ENCODE results near the gene PAQR7.

Gene PAQR7

DNA sequence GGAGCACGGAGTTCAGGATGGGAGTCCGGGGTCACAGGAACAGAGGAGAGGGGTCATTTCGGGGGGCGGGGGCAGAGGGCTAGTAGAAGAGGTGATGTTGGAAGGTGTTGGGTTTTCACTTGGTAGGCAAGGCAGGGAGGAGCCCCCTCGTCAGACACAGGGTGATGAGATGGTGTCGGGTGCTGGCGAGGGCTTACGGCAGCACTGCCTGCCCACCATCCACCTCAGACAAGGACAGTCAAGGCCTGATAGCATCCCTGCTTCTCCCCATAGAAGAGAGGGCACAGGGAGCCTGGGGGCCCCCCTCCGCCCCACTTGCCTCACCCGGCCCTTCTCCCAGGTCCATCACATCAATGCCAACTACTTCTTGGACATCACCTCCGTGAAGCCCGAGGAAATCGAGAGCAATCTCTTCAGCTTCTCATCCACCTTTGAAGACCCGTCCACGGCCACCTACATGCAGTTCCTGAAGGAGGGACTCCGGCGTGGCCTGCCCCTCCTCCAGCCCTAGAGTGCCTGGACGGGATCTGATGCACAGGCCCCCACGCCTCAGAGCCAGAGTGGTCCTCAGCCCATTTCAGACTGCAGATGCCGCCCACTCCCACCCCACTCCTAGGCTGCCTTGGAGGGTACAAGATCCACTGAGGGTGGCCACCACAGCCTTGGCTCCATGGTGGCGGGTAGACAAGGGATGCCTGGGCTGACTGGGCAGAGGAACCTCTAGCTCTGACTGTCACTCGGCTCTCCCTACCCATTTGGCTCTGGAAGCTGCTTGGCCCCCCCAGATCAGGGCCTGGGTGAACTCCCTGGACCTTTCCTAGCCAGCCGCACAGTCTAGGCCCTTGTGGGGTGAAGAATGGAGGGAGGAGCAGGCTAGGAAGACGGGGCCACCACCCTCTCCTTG lies 60.0 kb downstream of the PAQR7 start:
- DNase-seq (ENCODE audit: low spot score) = no peak

DNA sequence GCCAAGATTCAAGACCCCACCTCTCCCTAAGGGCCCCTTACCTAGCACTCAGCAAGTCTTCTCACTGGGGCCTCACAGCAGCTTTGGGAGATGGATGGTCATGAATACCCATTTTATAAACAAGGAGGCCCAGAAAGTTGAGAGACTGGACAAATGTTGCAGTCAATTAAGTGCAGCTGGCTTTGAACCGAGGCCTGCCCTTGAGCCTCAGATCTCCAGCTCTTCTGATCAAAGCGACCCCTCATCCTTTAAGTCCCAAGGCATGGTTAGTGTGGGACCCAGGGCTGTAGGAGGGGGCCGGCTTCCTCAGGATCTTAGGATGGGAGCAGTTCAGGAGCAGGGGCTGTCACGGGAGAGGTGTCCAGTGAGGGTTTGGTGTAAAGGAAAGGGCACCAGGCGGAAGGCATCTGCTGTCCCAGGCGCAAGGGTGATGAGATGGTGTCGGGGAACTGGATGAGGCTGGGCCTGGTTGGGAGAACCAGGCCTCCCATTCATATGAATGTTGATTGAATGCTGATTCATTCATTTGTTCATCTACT lies 60.9 kb downstream of the PAQR7 start:
- no peak for DNase-seq (ENCODE audit: low spot score)

DNA sequence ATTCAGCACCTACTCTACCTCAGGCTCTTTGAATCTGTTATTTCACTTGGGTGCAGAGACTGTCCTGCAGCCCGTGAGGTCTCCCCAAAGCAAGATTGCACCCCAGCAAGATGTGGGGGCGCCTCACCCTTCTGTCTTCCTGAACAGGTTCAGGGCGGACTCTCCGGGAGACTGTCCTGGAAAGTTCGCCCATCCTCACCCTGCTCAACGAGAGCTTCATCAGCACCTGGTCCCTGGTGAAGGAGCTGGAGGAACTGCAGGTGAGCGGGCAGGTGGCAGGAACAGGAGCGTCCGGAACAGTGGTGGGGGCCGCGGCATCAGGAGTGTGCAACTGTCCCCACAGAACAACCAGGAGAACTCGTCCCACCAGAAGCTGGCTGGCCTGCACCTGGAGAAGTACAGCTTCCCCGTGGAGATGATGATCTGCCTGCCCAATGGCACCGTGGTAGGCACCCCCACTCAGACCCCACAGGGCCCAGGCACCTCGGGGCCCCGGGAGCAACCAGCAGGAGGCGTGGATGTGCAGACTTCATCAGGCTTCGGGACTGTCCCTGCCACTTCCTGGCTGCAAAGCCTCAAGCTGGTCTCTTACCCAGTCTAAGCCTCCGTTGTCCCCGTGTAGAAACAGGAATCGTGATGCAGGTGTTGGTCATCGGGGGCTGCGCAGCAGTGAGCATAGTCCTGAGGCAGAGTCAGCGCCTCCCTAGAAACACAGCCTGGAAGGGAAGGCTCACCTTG lies 61.6 kb downstream of the PAQR7 start:
- no peak for DNase-seq (ENCODE audit: low spot score)

DNA sequence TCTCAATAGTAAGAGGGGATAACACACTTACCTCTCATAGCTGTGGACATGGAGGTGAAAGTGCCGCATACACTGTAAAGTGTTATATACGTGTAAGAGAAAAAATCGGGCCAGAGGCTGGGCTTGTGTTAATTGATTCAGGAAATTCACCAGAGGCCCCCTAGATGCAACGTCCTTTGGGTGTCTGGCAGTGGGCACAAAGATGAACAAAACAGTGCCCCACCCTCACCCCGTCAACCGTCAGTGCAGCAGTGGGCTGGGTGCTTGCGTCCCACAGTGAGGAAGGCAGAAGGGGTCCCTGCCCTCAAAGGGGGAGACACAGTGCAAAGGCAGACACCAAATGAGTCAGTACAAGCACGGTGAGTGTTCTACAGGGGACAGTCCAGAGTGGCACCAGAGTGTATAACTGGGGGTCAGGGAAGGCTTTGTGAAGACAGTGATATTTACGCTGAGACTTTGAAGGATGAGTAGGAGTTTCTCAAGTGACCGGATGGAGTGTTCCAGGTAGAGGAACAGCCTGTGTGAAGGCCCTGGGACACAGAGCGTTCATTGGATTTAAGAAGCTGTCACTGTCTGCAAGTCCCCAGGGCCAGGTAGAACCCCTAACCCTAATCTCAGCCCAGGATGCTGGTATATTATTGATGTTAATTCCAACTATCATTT lies 62.3 kb downstream of the PAQR7 start:
- DNase-seq (ENCODE audit: low spot score) = no peak
